Liver (tissue), 9 donors: ENCODE data around the gene DOCK9. TPM values are rescaled to one million over a fixed set of nuclear protein-coding genes. Genes with fewer than 3 reads are reported as not detected.

Experiments used
- DNase-seq: peaks from one replicate; pipeline ENCODE4 v3.0.0-alpha.2; 2017; ENCODE audit warnings: low spot score
- H3K27ac ChIP-seq, 2 donors: one replicate each; pipeline ENCODE4 v1.7.0; 2013; ENCODE audit warnings: inconsistent platforms in 2 of 2, low read length in 2 of 2, control low read depth in 1 of 2, low read depth in 1 of 2, mild to moderate bottlenecking in 1 of 2
- H3K27me3 ChIP-seq, 4 donors: one replicate each; pipeline versions ENCODE4 v1.6.1 to v1.7.0; 2013; ENCODE audit warnings: low read length in 3 of 4, inconsistent platforms in 1 of 4, mild to moderate bottlenecking in 1 of 4, moderate library complexity in 1 of 4; ENCODE audit not compliant: control insufficient read depth in 4 of 4, insufficient read depth in 4 of 4
- H3K36me3 ChIP-seq, 4 donors: one replicate each; pipeline versions ENCODE4 v1.6.1 to v1.7.0; 2013; ENCODE audit warnings: low read length in 3 of 4, mild to moderate bottlenecking in 3 of 4, low read depth in 1 of 4, moderate library complexity in 1 of 4; ENCODE audit not compliant: control insufficient read depth in 4 of 4, insufficient read depth in 3 of 4
- H3K4me1 ChIP-seq, 4 donors: one replicate each; pipeline versions ENCODE4 v1.6.1 to v1.7.0; 2013; ENCODE audit warnings: low read length in 3 of 4, mild to moderate bottlenecking in 3 of 4, moderate library complexity in 1 of 4; ENCODE audit not compliant: control insufficient read depth in 4 of 4, insufficient read depth in 4 of 4
- H3K4me3 ChIP-seq, 3 donors: one replicate each; pipeline versions ENCODE4 v1.6.1 to v1.7.0; 2013; ENCODE audit warnings: low read length in 3 of 3, control low read depth in 1 of 3, low read depth in 1 of 3, mild to moderate bottlenecking in 1 of 3
- H3K9ac ChIP-seq, 2 donors: one replicate each; pipeline ENCODE4 v1.7.0; 2013; ENCODE audit warnings: low read length in 2 of 2, mild to moderate bottlenecking in 2 of 2, moderate library complexity in 2 of 2, control low read depth in 1 of 2, low read depth in 1 of 2
- H3K9me3 ChIP-seq, 4 donors: one replicate each; pipeline versions ENCODE4 v1.6.1 to v1.7.0; 2013; ENCODE audit warnings: low read length in 3 of 4; ENCODE audit not compliant: control insufficient read depth in 4 of 4
- ATF3 ChIP-seq: IDR thresholded peaks from 2 replicates; pipeline ENCODE4 v1.6.1; 2016; ENCODE audit warnings: antibody characterized with exemption
- CTCF ChIP-seq: fragments of 150-350 bp; IDR thresholded peaks from 2 replicates; pipeline ENCODE4 v1.5.1; 2017; ENCODE audit warnings: improper control_type of control experiment, low read depth, low read length; ENCODE audit not compliant: missing input control
- EGR1 ChIP-seq, 2 donors: IDR thresholded peaks; 2 replicates each; pipeline ENCODE4 v1.6.1; 2016 to 2018; ENCODE audit warnings: antibody characterized with exemption in 2 of 2, low read depth in 2 of 2
- FOXA1 ChIP-seq: IDR thresholded peaks from 2 replicates; pipeline ENCODE4 v1.6.1; 2016; ENCODE audit warnings: antibody characterized with exemption
- FOXA2 ChIP-seq: IDR thresholded peaks from 2 replicates; pipeline ENCODE4 v1.6.1; 2016; ENCODE audit warnings: antibody characterized with exemption
- GABPA ChIP-seq, 2 donors: IDR thresholded peaks in 1 of 2; conservative IDR thresholded peaks in 1 of 2; 2 replicates each; pipeline ENCODE4 v1.6.1; 2016; ENCODE audit warnings: antibody characterized with exemption in 2 of 2, mild to moderate bottlenecking in 1 of 2, moderate library complexity in 1 of 2
- HNF4A ChIP-seq, 2 donors: conservative IDR thresholded peaks; 2 replicates each; pipeline ENCODE4 v1.6.1; 2016; ENCODE audit warnings: antibody characterized with exemption in 2 of 2, mild to moderate bottlenecking in 2 of 2
- HNF4G ChIP-seq: IDR thresholded peaks from 2 replicates; pipeline ENCODE4 v1.6.1; 2016; ENCODE audit warnings: antibody characterized with exemption
- JUND ChIP-seq, 2 donors: IDR thresholded peaks; 2 replicates each; pipeline ENCODE4 v1.6.1; 2016; ENCODE audit warnings: antibody characterized with exemption in 2 of 2
- MAX ChIP-seq: IDR thresholded peaks from 2 replicates; pipeline ENCODE4 v1.6.1; 2016; ENCODE audit warnings: antibody characterized with exemption
- NR2F2 ChIP-seq: IDR thresholded peaks from 2 replicates; pipeline ENCODE4 v1.6.1; 2016; ENCODE audit warnings: antibody characterized with exemption
- RAD21 ChIP-seq, 2 donors: IDR thresholded peaks; 2 replicates each; pipeline ENCODE4 v1.6.1; 2016; ENCODE audit warnings: antibody characterized with exemption in 2 of 2, mild to moderate bottlenecking in 2 of 2
- REST ChIP-seq: IDR thresholded peaks from 2 replicates; pipeline ENCODE4 v1.6.1; 2016; ENCODE audit warnings: antibody characterized with exemption, mild to moderate bottlenecking
- RXRA ChIP-seq, 2 donors: IDR thresholded peaks; 2 replicates each; pipeline ENCODE4 v1.6.1; 2017 to 2018; ENCODE audit warnings: antibody characterized with exemption in 2 of 2, mild to moderate bottlenecking in 1 of 2
- TAF1 ChIP-seq: conservative IDR thresholded peaks from 2 replicates; pipeline ENCODE4 v1.6.1; 2016; ENCODE audit warnings: antibody characterized with exemption, mild to moderate bottlenecking
- YY1 ChIP-seq: IDR thresholded peaks from 2 replicates; pipeline ENCODE4 v1.6.1; 2016; ENCODE audit warnings: antibody characterized with exemption, mild to moderate bottlenecking
- ZBTB33 ChIP-seq: IDR thresholded peaks from 2 replicates; pipeline ENCODE4 v1.6.1; 2016; ENCODE audit warnings: antibody characterized with exemption
- WGBS: extraction: QIAGEN DNeasy Blood & Tissue Kit; methylation state at CpG from one replicate; pipeline ENCODE4 v1.1.7; 2013; 5-methylcytosine and 5-hydroxymethylcytosine counted together
- polyA plus RNA-seq, 2 donors: library from polyadenylated mRNA; stranded (reverse) in 1 of 2; unstranded in 1 of 2; fragments of 200-250 nt in 1 of 2; fragments of >200 nt in 1 of 2; fragmentation: Nextera tagmentation in 1 of 2; extraction: Ambion mirVana in 1 of 2; gene quantifications; one replicate each; pipeline versions ENCODE4 v1.2.1 to v1.2.3, GENCODE V29; 2013 to 2015
- total RNA-seq, 2 donors: library from RNA; depleted of rRNA; stranded (reverse); fragments of >200 nt; gene quantifications; one replicate each; pipeline ENCODE4 v1.2.3, GENCODE V29; 2014
- donor health status: healthy.
- donor health status: healthy.
- donor health status: healthy.
- donor health status: healthy.
- donor health status: healthy.

DOCK9 gene
- total and polyA plus RNA-seq, 4 donors: 5.4 to 31.3 (median 10.6) TPM

- H3K9me3 ChIP-seq: no peaks in the 10 kb centered on the region
- WGBS: 93% methylated on average over 6 of the region's 6 CpGs
- H3K4me1 ChIP-seq: no peaks in the 10 kb centered on the region
- H3K4me3 ChIP-seq: no peak overlapping the region
- H3K27ac ChIP-seq: no peak overlapping the region
- no peak for TF ChIP-seq REST
- no peak for TF ChIP-seq GABPA (IDR thresholded peaks at IDR 0.05 in 1 of 2, conservative IDR thresholded peaks at IDR 0.05 in 1 of 2)
- TF ChIP-seq CTCF: no peak
- TF ChIP-seq JUND (IDR thresholded peaks at IDR 0.05): no peak
- TF ChIP-seq YY1: no peak
- TF ChIP-seq EGR1 (IDR thresholded peaks at IDR 0.05; ENCODE audit: low read depth in 2 of 2): no peak
- no peak for TF ChIP-seq ZBTB33
- no peak for TF ChIP-seq FOXA2
- TF ChIP-seq RAD21 (IDR thresholded peaks at IDR 0.05): no peak
- no peak for TF ChIP-seq FOXA1
- TF ChIP-seq HNF4A (conservative IDR thresholded peaks at IDR 0.05): no peak
- TF ChIP-seq NR2F2: no peak
- TF ChIP-seq TAF1: no peak
- no peak for TF ChIP-seq ATF3
- no peak for TF ChIP-seq MAX
- no peak for TF ChIP-seq RXRA (IDR thresholded peaks at IDR 0.05)
- no peak for DNase-seq
- no peak overlapping the region for H3K9ac ChIP-seq
- peaks cover 0 to 9% (median 3%) of the 10 kb centered on the region in 4 donors for H3K36me3 ChIP-seq
- H3K27me3 ChIP-seq: no peaks in the 10 kb centered on the region
These were observed 123.4 kb downstream of the DOCK9 start for GRCh38 chr13:98854448-98854847.

GRCh38 chr13:98853771-98854221, 124.1 kb downstream of the DOCK9 start:
- Histone ChIP-seq H3K9ac (no peak overlapping the region), H3K36me3 (peaks cover 0 to 4% (median 2%) of the 10 kb centered on the region in 4 donors), H3K4me1 (no peaks in the 10 kb centered on the region), H3K9me3 (no peaks in the 10 kb centered on the region), H3K27me3 (no peaks in the 10 kb centered on the region), H3K4me3 (no peak overlapping the region), H3K27ac (no peak overlapping the region)
- DNase-seq: no peak
- 91% methylated on average over 6 of the region's 6 CpGs for WGBS
- TF ChIP-seq TAF1 (no peak), ATF3 (no peak), ZBTB33 (no peak), JUND (IDR thresholded peaks at IDR 0.05) (no peak), CTCF (no peak), HNF4G (no peak)
